ENCODE results near the gene NCOA4.

The NCOA4 gene

DNA sequence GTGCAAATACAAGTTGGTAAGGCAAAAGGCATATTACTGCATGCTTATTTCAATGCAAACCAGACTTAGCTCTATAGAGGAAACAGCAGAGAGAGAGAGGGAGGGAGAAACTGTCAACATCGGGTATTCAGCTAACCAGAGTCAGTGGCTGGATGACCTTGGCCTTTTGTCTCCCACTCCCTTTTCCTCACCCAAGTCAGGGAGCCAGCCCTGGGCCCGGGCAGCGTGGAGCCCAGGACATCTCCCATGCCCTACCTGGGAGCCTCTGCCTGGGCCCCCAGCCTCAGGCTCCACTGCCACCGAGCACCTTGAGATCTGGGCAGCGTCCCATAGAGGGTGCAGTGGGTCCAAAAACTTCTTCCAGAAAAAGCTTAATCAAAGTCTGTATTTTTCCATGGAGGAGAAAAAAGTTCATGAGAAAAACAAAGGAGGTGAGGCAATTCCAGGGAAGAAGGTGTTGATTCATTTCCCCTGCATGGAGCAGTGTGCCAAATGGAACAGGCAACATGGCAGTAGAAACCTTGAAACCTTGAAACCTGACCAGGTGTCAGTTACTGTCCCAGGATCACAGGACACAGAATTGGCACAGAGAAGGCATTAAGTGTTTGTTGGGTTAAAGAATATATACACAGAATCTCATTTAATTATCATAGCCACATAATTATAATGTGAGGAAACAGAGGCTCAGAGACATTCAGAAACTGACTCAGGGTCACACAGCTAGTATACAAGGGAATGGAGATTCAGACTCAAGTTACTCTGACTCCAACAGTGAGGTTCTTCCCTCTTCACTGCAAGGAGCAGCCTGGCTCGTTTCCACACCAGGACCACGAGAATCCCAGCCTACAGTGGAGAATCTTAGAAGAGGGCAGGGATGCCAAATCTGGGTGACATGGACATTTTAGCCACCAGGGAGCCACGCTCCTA is 5.8 kb upstream of the NCOA4 start:
- H3K4me3 ChIP-seq (ENCODE audit: low read depth in 1 of 5, low read length in 5 of 5) = no peak overlapping the region
- no peak overlapping the region for H3K9ac ChIP-seq (ENCODE audit: low read length in 5 of 5)
- H3K27ac ChIP-seq (ENCODE audit: low read depth, low read length) = no peak overlapping the region
- H3K27me3 ChIP-seq (ENCODE audit: control insufficient read depth in 5 of 5, insufficient read depth in 4 of 5, low read length in 5 of 5) = peaks cover 0 to 6% (median 4%) of the 10 kb centered on the region in 5 donors
- H3K4me1 ChIP-seq (ENCODE audit: control insufficient read depth in 5 of 5, insufficient read depth in 5 of 5, low read length in 5 of 5) = peaks cover 0 to under 1% (median 0%) of the 10 kb centered on the region in 5 donors
- H3K36me3 ChIP-seq (ENCODE audit: control insufficient read depth in 5 of 5, insufficient read depth in 5 of 5, low read length in 5 of 5) = no peaks in the 10 kb centered on the region
- H3K9me3 ChIP-seq (ENCODE audit: control insufficient read depth in 5 of 5, low read length in 5 of 5) = no peaks in the 10 kb centered on the region

DNA sequence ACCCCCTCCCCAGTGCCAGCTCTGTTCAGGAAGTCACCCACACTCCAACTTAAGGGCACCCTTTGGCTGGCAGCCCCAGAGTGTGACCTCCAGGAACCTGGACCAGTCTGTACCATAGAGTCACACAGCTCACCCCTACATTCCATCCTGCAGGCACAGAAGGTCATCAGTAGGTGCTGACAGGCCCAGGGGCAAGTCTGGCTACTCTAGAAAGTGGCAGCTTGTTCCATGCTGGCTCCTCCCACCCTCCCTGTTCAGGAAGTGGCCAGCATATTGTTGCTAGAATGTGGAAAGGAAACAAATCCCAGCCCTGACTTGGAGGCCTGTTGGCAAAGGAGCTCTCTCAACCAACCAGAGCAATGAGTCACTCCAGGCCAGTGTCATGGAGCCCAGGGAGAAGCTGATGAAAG is 3.2 kb upstream of the NCOA4 start:
- H3K9ac ChIP-seq (ENCODE audit: low read length in 5 of 5) = peak overlapping the region in 1 of 5 donors; percentile 60
- peaks cover 6 to 20% (median 18%) of the 10 kb centered on the region in 5 donors for H3K4me1 ChIP-seq (ENCODE audit: control insufficient read depth in 5 of 5, insufficient read depth in 5 of 5, low read length in 5 of 5)
- H3K36me3 ChIP-seq (ENCODE audit: control insufficient read depth in 5 of 5, insufficient read depth in 5 of 5, low read length in 5 of 5) = no peaks in the 10 kb centered on the region
- no peak overlapping the region for H3K27ac ChIP-seq (ENCODE audit: low read depth, low read length)
- no peak overlapping the region for H3K4me3 ChIP-seq (ENCODE audit: low read depth in 1 of 5, low read length in 5 of 5)
- H3K9me3 ChIP-seq (ENCODE audit: control insufficient read depth in 5 of 5, low read length in 5 of 5) = no peaks in the 10 kb centered on the region
- H3K27me3 ChIP-seq (ENCODE audit: control insufficient read depth in 5 of 5, insufficient read depth in 4 of 5, low read length in 5 of 5) = peaks cover 0 to 6% (median 4%) of the 10 kb centered on the region in 5 donors

DNA sequence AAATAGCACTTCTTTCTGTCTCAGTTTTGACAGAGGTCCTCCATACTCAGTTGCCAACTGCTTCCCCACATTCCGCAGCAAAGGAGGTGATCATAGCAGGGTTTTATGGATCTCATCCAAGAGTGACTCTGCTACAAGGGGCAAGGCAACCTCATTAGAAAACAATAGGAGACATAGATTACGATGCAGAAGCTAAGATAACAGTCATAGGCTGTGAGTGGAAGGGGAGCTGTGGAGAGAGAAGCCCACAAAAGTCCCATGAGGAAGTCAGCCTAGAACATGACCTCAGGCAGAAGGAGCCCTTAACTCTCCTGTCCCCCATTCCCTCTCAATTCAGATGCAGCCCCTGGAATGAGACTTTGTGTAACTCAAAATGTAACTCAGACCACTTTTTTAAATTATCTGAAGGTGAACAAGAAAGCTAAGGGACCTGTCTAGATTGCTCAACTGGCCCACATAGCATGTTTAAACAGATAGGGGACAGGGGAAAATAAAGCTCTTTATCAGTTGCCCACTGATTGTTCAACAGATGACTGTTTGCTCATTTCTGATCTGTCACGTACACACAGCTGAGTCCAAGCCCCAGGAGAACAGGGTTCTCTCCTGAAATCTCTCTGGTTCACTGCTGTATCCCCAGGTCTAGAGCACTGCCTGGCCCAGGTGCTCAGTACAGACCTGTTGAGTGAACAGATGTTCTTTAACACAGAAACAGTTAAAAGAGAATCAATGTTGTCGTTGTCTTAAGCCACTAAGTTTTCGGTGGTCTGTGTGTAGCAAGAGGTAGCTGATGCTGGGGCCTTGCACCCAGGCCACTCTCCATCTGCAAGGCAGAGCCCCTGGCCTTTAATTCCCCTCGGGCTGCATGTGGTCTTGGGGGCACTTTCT is 1.5 kb upstream of the NCOA4 start:
- H3K9me3 ChIP-seq (ENCODE audit: control insufficient read depth in 5 of 5, low read length in 5 of 5) = no peaks in the 10 kb centered on the region
- no peak overlapping the region for H3K27ac ChIP-seq (ENCODE audit: low read depth, low read length)
- H3K9ac ChIP-seq (ENCODE audit: low read length in 5 of 5) = no peak overlapping the region
- peaks cover 6 to 36% (median 35%) of the 10 kb centered on the region in 5 donors for H3K4me1 ChIP-seq (ENCODE audit: control insufficient read depth in 5 of 5, insufficient read depth in 5 of 5, low read length in 5 of 5)
- H3K4me3 ChIP-seq (ENCODE audit: low read depth in 1 of 5, low read length in 5 of 5) = no peak overlapping the region
- no peaks in the 10 kb centered on the region for H3K36me3 ChIP-seq (ENCODE audit: control insufficient read depth in 5 of 5, insufficient read depth in 5 of 5, low read length in 5 of 5)
- H3K27me3 ChIP-seq (ENCODE audit: control insufficient read depth in 5 of 5, insufficient read depth in 4 of 5, low read length in 5 of 5) = peaks cover 0 to 6% (median 3%) of the 10 kb centered on the region in 5 donors

DNA sequence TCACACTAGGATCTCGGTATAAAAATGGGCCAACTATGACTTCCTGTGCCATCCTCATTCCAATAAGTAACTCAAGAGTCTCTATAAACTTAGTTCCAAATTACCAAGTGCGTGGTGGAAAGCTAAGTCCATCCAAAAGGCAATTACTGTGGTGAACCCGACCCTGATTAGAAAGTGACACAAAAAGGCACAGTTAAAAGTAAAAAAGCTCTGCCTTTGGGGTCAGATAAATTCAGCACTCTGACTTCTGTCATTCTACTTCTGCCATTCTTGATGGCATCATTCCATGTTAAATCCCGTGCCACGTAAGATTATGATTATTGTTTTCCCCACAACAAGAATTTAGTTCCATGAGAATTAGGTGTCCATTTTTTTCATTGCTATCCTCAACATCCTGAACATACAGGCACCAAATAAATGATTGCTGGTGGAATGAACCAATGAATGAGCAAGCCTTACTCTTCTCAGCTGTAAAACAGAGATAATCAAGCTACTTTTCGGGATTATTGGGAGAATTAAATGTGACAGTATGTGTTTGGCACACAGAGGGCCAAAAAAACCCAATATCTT is 877 bp downstream of the NCOA4 start:
- Histone ChIP-seq H3K4me1 (ENCODE audit: control insufficient read depth in 5 of 5, insufficient read depth in 5 of 5, low read length in 5 of 5) (peaks cover 18 to 59% (median 58%) of the 10 kb centered on the region in 5 donors), H3K4me3 (ENCODE audit: low read depth in 1 of 5, low read length in 5 of 5) (peak overlapping the region; percentile 77 to 94 (median 87)), H3K27ac (ENCODE audit: low read depth, low read length) (peak overlapping the region; percentile 98), H3K9me3 (ENCODE audit: control insufficient read depth in 5 of 5, low read length in 5 of 5) (no peaks in the 10 kb centered on the region), H3K27me3 (ENCODE audit: control insufficient read depth in 5 of 5, insufficient read depth in 4 of 5, low read length in 5 of 5) (no peaks in the 10 kb centered on the region), H3K36me3 (ENCODE audit: control insufficient read depth in 5 of 5, insufficient read depth in 5 of 5, low read length in 5 of 5) (no peaks in the 10 kb centered on the region), H3K9ac (ENCODE audit: low read length in 5 of 5) (peak overlapping the region; percentile 97 to 100 (median 98))

DNA sequence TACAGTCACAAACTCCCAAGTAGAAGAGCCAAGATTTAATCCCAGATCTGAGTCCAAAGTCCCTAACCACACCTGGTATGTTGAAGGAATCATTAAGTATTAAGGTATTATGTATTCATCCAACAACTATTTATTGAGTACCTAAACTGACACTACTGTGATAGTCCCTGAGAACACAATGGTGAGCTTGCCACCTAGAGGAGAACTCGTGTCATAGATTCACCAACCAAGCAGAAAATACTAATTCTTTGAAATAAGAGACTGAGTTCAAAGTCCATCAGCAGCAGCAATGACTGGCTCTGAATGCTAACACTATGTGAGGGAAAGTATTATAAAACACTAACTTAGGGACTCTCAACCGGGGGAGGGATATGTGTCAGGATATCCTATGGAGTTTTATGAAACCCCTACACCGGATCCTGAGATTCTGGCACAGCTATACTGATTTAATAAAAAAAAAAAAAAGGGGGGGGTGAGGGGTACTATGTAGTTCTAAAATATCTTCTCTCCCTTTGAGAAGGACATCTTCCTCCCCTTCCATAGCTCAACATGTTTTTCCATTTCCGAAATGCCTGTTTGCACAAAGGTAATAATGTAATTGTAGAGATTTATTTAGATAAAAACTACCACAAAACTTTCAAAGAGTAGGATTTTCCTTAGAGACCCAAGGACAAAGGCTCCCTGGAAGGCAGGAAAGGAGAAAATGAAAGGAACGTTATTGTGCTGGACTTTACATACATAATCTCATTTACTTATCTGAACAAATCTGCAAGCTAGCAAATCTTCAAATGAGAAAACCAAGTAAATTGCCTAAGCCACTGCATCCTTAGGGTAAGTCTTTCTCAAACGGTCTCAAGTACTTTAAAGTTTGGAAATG is 1.6 kb downstream of the NCOA4 start:
- Histone ChIP-seq H3K27me3 (ENCODE audit: control insufficient read depth in 5 of 5, insufficient read depth in 4 of 5, low read length in 5 of 5) (no peaks in the 10 kb centered on the region), H3K9me3 (ENCODE audit: control insufficient read depth in 5 of 5, low read length in 5 of 5) (no peaks in the 10 kb centered on the region), H3K27ac (ENCODE audit: low read depth, low read length) (peak overlapping the region; percentile 98), H3K9ac (ENCODE audit: low read length in 5 of 5) (peak overlapping the region; percentile 97 to 100 (median 98)), H3K36me3 (ENCODE audit: control insufficient read depth in 5 of 5, insufficient read depth in 5 of 5, low read length in 5 of 5) (no peaks in the 10 kb centered on the region), H3K4me3 (ENCODE audit: low read depth in 1 of 5, low read length in 5 of 5) (peak overlapping the region in 4 of 5 donors; percentile 82 to 94 (median 90)), H3K4me1 (ENCODE audit: control insufficient read depth in 5 of 5, insufficient read depth in 5 of 5, low read length in 5 of 5) (peaks cover 18 to 66% (median 66%) of the 10 kb centered on the region in 5 donors)

DNA sequence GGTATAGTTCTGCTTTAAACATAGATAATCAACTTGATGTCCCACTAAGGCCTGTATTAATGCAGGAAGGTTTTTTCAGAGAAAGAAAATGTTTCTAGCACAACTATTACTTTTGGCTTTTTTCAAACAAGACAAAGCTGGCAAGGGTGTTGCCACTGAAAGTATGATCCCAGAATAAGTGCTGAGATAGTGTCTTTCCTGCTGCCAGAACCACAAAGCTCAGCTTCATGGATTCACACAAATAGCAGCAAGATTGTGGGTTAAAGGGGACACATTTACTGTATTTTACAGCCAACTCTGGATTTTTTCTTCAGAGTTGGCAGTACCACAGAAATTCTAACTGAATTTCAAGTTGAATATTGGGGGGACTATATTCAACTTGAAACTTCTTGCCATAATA is 4.3 kb downstream of the NCOA4 start:
- H3K4me1 ChIP-seq (ENCODE audit: control insufficient read depth in 5 of 5, insufficient read depth in 5 of 5, low read length in 5 of 5) = peaks cover 19 to 87% (median 84%) of the 10 kb centered on the region in 5 donors
- no peaks in the 10 kb centered on the region for H3K27me3 ChIP-seq (ENCODE audit: control insufficient read depth in 5 of 5, insufficient read depth in 4 of 5, low read length in 5 of 5)
- H3K4me3 ChIP-seq (ENCODE audit: low read depth in 1 of 5, low read length in 5 of 5) = peak overlapping the region in 1 of 5 donors; percentile 4
- peak overlapping the region in 4 of 5 donors; percentile 17 to 90 (median 65) for H3K9ac ChIP-seq (ENCODE audit: low read length in 5 of 5)
- no peaks in the 10 kb centered on the region for H3K9me3 ChIP-seq (ENCODE audit: control insufficient read depth in 5 of 5, low read length in 5 of 5)
- no peaks in the 10 kb centered on the region for H3K36me3 ChIP-seq (ENCODE audit: control insufficient read depth in 5 of 5, insufficient read depth in 5 of 5, low read length in 5 of 5)
- peak overlapping the region; percentile 95 for H3K27ac ChIP-seq (ENCODE audit: low read depth, low read length)

DNA sequence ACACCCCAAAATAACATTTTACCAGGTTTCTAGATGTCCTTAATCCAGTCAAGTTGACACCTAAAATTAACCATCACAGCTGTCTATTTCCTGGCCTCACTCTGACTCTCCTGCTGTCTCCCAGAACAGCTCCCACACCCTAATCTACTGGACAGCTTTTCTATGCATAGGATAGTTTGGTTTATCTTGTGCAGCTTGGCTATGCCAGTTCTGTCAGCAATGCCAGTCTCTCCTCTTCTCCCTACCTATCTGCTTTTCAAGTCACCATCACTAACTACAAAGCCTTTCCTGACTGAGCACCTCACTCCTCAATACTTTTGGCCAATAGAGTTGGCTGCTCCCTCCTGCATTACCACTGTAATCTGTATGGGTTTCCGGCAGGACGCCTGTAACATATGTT is 5.0 kb downstream of the NCOA4 start:
- H3K4me1 ChIP-seq (ENCODE audit: control insufficient read depth in 5 of 5, insufficient read depth in 5 of 5, low read length in 5 of 5) = peaks cover 18 to 90% (median 85%) of the 10 kb centered on the region in 5 donors
- peak overlapping the region; percentile 6 to 90 (median 54) for H3K9ac ChIP-seq (ENCODE audit: low read length in 5 of 5)

DNA sequence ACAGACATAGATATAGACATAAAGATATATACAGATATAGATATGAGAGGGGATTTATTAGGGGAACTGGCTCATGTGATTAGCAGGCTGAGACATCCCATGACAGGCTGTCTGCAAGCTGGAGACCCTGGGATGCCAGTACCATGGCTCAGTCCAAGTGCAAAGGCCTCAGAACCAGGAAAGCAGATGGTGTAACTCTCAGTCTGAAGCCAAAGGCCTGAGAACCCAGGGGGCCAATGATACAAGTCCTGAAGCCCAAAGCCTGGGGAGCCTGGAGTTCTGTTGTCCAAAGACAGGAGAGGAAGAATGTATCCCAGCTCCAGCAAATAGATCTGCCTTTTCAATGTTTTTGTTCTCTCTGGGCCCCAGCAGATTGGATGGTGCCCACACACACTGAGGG is 5.5 kb downstream of the NCOA4 start:
- Histone ChIP-seq H3K4me1 (ENCODE audit: control insufficient read depth in 5 of 5, insufficient read depth in 5 of 5, low read length in 5 of 5) (peaks cover 22 to 94% (median 89%) of the 10 kb centered on the region in 5 donors), H3K36me3 (ENCODE audit: control insufficient read depth in 5 of 5, insufficient read depth in 5 of 5, low read length in 5 of 5) (no peaks in the 10 kb centered on the region), H3K27me3 (ENCODE audit: control insufficient read depth in 5 of 5, insufficient read depth in 4 of 5, low read length in 5 of 5) (no peaks in the 10 kb centered on the region), H3K4me3 (ENCODE audit: low read depth in 1 of 5, low read length in 5 of 5) (peak overlapping the region in 1 of 5 donors; percentile 29), H3K9ac (ENCODE audit: low read length in 5 of 5) (peak overlapping the region in 4 of 5 donors; percentile 6 to 90 (median 42)), H3K27ac (ENCODE audit: low read depth, low read length) (peak overlapping the region; percentile 95), H3K9me3 (ENCODE audit: control insufficient read depth in 5 of 5, low read length in 5 of 5) (no peaks in the 10 kb centered on the region)

More for the DNA sequence above, 5.0 kb downstream of the NCOA4 start:
- Histone ChIP-seq H3K36me3 (ENCODE audit: control insufficient read depth in 5 of 5, insufficient read depth in 5 of 5, low read length in 5 of 5) (no peaks in the 10 kb centered on the region), H3K27me3 (ENCODE audit: control insufficient read depth in 5 of 5, insufficient read depth in 4 of 5, low read length in 5 of 5) (no peaks in the 10 kb centered on the region), H3K9me3 (ENCODE audit: control insufficient read depth in 5 of 5, low read length in 5 of 5) (no peaks in the 10 kb centered on the region), H3K4me3 (ENCODE audit: low read depth in 1 of 5, low read length in 5 of 5) (peak overlapping the region in 1 of 5 donors; percentile 29), H3K27ac (ENCODE audit: low read depth, low read length) (peak overlapping the region; percentile 95)
